ENCODE data around the gene DUSP5.
A peak's percentile ranks its signal among the peaks of the same experiment; 100 is the strongest.

DUSP5 gene

GRCh38 chr10:110505130-110505770 is 7.5 kb downstream of the DUSP5 start:
- H3K4me3 ChIP-seq (ENCODE audit: control insufficient read depth, low read depth, low read length): no peak overlapping the region
- peak; percentile 29 for DNase-seq (ENCODE audit: low read depth)
- no peak for TF ChIP-seq CTCF (conservative IDR thresholded peaks at IDR 0.05; ENCODE audit: control insufficient read depth, insufficient read depth, low read depth, low read length)

GRCh38 chr10:110506448-110506847 is 8.7 kb downstream of the DUSP5 start:
- DNase-seq (ENCODE audit: low read depth): peak; percentile 24
- no peak overlapping the region for H3K4me3 ChIP-seq (ENCODE audit: control insufficient read depth, low read depth, low read length)
- no peak for TF ChIP-seq CTCF (conservative IDR thresholded peaks at IDR 0.05; ENCODE audit: control insufficient read depth, insufficient read depth, low read depth, low read length)

GRCh38 chr10:110507346-110507745 is 9.6 kb downstream of the DUSP5 start:
- no peak for DNase-seq (ENCODE audit: low read depth)
- no peak for TF ChIP-seq CTCF (conservative IDR thresholded peaks at IDR 0.05; ENCODE audit: control insufficient read depth, insufficient read depth, low read depth, low read length)
- no peak overlapping the region for H3K4me3 ChIP-seq (ENCODE audit: control insufficient read depth, low read depth, low read length)

- H3K4me3 ChIP-seq (ENCODE audit: control insufficient read depth, low read depth, low read length): no peak overlapping the region
- no peak for TF ChIP-seq CTCF (conservative IDR thresholded peaks at IDR 0.05; ENCODE audit: control insufficient read depth, insufficient read depth, low read depth, low read length)
- DNase-seq (ENCODE audit: low read depth): peak; percentile 28
These were observed 10.6 kb downstream of the DUSP5 start for GRCh38 chr10:110508159-110508788.

- H3K4me3 ChIP-seq (ENCODE audit: control insufficient read depth, low read depth, low read length): no peak overlapping the region
- peak; percentile 37 for DNase-seq (ENCODE audit: low read depth)
- no peak for TF ChIP-seq CTCF (conservative IDR thresholded peaks at IDR 0.05; ENCODE audit: control insufficient read depth, insufficient read depth, low read depth, low read length)
These were observed 11.3 kb downstream of the DUSP5 start for GRCh38 chr10:110508806-110509544.

- TF ChIP-seq CTCF (conservative IDR thresholded peaks at IDR 0.05; ENCODE audit: control insufficient read depth, insufficient read depth, low read depth, low read length): no peak
- H3K4me3 ChIP-seq (ENCODE audit: control insufficient read depth, low read depth, low read length): no peak overlapping the region
- peak; percentile 28 for DNase-seq (ENCODE audit: low read depth)
These were observed 11.9 kb downstream of the DUSP5 start for GRCh38 chr10:110509560-110509959.

All from fibroblast of mammary gland (primary cell).